GM12874 (cell line): ENCODE measurements around the gene FFAR3.

ENCODE experiments used
- TF ChIP-seq, protein P1 (sequence below): IDR thresholded peaks from 2 replicates; pipeline ENCODE4 v1.5.1; 2011; ENCODE audit warnings: low read depth, mild to moderate bottlenecking, control low read depth, low read length, moderate library complexity; ENCODE audit not compliant: insufficient read depth

The FFAR3 gene, protein sequence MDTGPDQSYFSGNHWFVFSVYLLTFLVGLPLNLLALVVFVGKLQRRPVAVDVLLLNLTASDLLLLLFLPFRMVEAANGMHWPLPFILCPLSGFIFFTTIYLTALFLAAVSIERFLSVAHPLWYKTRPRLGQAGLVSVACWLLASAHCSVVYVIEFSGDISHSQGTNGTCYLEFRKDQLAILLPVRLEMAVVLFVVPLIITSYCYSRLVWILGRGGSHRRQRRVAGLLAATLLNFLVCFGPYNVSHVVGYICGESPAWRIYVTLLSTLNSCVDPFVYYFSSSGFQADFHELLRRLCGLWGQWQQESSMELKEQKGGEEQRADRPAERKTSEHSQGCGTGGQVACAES

DNA sequence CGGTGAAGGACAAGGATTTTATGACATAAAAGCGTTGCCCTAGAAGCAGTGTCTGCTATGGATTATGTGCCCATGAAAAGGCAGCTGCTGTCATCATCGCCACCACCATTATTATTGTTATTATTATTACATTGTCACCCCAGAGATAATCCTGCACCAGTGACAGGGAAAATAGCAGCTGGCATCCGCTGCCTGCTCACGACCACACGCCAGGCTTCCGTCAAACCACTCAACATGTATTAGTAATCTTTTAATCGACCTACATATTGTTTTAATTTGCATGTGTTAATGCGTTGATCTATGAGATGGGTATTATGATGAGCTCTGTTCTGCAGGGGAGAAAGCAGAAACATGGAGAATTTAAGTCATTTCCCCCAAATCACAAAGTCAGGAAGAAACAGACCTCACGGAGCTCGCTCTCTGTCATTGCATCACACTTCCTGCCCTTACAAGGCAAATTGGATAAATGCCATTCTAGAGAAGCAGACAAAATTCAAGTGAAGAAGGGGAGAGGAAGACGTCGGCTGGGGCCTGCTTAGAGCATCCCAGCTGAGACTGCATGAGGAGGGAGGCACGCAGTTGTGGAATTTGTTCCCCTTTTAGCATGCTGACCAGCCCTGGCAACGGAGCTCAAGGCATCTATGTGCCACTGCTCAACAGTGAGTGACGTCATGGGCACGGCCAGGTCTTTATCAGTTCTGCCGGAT, at the start of gene FFAR3:
Gene FFAR3, plus strand, starts transcription at position 594 of the 707 bp plus-strand sequence. CDS start 431 bp downstream, outside the sequence.
- TF ChIP-seq, protein P1, sequence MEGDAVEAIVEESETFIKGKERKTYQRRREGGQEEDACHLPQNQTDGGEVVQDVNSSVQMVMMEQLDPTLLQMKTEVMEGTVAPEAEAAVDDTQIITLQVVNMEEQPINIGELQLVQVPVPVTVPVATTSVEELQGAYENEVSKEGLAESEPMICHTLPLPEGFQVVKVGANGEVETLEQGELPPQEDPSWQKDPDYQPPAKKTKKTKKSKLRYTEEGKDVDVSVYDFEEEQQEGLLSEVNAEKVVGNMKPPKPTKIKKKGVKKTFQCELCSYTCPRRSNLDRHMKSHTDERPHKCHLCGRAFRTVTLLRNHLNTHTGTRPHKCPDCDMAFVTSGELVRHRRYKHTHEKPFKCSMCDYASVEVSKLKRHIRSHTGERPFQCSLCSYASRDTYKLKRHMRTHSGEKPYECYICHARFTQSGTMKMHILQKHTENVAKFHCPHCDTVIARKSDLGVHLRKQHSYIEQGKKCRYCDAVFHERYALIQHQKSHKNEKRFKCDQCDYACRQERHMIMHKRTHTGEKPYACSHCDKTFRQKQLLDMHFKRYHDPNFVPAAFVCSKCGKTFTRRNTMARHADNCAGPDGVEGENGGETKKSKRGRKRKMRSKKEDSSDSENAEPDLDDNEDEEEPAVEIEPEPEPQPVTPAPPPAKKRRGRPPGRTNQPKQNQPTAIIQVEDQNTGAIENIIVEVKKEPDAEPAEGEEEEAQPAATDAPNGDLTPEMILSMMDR, result no peak

DNA sequence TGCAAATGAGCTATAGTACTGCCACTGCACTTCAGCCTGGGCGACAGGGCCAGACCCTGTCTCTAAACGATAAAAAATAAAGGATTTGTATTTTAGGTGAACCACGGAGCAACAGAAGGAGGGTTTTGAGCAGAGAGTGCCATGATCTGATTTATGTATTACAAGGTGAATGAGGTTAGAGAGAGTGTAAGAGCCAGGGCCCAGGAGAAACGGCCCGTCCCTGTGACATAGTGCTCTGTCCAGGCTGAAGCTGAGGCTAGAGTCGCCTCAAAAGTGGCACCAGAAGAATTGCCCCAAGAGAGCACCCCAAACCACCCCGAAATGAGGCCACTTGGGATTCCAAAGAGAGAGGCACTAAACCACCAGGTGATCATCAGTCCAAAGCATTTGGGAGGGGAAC, 49.4 kb upstream of the FFAR3 start:
- TF ChIP-seq, protein P1, result no peak

DNA sequence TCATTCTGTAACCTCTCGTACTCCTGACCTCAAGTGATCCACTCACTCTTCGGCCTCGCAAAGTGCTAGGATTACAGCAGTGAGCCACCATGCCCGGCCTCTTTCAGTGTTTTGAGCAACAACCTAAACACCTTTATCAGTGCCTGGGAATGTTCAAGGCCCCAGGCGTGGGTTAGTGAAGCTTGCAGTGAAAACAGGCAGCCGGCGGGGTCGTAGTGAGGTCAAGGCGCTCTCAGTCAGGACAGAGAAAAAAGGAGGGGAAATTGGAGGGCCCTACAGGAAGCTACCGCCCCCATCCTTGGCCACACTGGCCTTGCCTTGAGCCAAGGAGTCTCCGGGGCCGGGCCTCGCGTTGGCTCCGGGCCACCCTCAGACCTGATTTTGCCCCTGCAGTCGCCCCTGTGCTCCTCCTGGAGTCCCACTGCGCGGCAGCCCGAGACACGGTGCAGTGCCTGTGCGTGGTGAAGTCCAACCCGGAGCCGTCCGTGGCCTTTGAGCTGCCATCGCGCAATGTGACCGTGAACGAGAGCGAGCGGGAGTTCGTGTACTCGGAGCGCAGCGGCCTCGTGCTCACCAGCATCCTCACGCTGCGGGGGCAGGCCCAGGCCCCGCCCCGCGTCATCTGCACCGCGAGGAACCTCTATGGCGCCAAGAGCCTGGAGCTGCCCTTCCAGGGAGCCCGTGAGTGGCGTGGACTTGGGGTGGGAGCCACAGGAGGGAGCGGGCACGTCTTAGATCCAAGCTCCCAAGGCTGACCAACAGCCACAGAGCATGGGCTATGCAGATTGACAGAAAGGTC, 48.6 kb upstream of the FFAR3 start:
- TF ChIP-seq, protein P1, result no peak

DNA sequence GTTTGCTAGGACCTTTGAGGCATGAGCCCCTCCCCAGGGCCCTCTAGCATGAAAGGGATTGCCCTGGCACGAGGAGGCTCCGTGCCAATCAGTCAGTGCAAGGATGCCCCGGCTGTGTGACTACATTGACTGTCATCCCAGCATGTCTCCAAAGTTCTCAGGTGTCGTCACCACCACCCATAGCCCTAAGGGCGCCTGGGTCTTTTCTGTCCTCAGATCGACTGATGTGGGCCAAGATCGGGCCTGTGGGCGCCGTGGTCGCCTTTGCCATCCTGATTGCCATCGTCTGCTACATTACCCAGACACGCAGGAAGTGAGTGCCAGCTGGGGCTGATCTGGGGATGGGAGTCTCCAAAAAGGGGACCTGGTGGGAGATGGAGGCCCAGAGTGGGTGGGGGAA, 47.9 kb upstream of the FFAR3 start:
- TF ChIP-seq, protein P1, result no peak

DNA sequence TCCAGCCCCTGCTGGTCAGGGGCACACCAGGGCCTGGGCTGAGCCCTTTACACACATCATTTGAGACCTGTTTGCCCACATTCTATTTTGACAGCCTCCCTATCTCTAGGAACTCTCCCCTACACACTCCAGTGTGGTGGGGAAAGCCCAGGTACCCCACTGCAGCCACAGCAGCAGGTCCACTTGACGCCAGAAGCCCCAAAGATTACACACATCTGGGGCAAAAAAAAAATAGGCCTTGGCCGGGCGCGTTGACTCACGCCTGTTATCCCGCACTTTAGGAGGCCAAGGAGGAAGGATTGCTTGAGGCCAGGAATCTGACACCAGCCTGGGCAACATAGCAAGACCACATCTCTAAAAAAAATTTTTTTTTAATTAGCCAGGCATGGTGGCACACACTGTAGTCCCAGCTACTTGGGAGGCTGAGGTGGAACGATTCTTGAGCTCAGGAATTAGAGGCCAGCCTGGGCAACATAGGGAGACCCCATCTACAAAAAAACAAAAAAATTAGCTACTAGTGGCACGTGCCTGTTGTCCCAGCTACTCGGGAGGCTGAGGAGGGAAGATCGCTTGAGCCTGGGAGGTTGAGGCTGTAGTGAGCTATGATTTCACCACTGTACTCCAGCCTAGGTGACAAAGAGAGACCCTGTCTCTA, 47.3 kb upstream of the FFAR3 start:
- TF ChIP-seq, protein P1, result no peak

DNA sequence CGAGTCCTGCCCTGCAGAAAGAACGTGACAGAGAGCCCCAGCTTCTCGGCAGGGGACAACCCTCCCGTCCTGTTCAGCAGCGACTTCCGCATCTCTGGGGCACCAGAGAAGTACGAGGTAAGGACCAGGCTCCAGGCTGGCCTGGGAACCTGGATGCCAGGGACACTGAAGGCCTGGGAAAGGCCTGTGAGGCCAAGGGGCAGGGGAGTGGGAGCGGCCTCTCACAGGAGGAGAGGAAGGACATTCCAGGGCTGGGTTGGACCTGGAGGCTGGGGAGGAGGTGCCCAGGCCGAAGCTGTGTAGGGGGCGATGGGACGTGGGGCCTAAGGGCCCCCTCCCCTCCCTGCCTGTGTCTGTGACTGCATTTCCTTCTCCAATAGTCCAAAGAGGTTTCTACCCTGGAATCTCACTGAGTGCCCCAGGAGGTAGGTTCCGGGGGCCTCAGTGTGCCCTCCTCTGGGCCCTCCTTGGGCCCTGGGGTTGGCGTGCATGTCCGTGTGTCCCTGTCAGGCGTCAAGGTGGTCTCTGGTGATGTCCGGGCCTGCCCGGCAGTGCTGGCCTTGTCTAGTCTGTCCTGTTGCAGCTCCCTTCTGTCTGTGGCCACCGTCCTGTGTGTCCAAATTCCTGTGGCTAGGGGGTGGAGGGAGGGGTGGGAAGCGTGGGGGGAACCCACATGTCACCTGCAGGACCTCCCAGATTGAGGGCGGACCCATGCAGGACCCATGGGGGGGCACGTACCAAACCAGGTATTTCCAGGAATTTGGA, 46.2 kb upstream of the FFAR3 start:
- TF ChIP-seq, protein P1, result no peak
